Fibroblast of pulmonary artery (primary cell): Measurements from ENCODE around the gene GINS3.
"Not testable (repeated sequence)": the region's sequence is repeated elsewhere in the genome, so short reads cannot be mapped to it uniquely, and the experiment has no call there.

Experiments
- DNase-seq: peaks from one replicate; pipeline ENCODE4 v3.0.0-alpha.2; 2010; ENCODE audit warnings: low read depth
- H3K4me3 ChIP-seq: replicated peaks from 2 replicates; pipeline ENCODE4 v1.5.1; 2011; ENCODE audit warnings: low read depth, mild to moderate bottlenecking, control low read depth, low read length, moderate library complexity
- TF ChIP-seq, protein P1 (sequence below): IDR thresholded peaks from 2 replicates; pipeline ENCODE4 v1.5.1; 2011; ENCODE audit warnings: mild to moderate bottlenecking, control low read depth, low read length, inconsistent platforms; ENCODE audit errors: missing control alignments

Gene GINS3

GRCh38 chr16:58385218-58385773 is 7.0 kb upstream of the GINS3 start:
- H3K4me3 ChIP-seq, result no peak overlapping the region
- no peak for DNase-seq
- TF ChIP-seq, protein P1, sequence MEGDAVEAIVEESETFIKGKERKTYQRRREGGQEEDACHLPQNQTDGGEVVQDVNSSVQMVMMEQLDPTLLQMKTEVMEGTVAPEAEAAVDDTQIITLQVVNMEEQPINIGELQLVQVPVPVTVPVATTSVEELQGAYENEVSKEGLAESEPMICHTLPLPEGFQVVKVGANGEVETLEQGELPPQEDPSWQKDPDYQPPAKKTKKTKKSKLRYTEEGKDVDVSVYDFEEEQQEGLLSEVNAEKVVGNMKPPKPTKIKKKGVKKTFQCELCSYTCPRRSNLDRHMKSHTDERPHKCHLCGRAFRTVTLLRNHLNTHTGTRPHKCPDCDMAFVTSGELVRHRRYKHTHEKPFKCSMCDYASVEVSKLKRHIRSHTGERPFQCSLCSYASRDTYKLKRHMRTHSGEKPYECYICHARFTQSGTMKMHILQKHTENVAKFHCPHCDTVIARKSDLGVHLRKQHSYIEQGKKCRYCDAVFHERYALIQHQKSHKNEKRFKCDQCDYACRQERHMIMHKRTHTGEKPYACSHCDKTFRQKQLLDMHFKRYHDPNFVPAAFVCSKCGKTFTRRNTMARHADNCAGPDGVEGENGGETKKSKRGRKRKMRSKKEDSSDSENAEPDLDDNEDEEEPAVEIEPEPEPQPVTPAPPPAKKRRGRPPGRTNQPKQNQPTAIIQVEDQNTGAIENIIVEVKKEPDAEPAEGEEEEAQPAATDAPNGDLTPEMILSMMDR, result no peak

DNA sequence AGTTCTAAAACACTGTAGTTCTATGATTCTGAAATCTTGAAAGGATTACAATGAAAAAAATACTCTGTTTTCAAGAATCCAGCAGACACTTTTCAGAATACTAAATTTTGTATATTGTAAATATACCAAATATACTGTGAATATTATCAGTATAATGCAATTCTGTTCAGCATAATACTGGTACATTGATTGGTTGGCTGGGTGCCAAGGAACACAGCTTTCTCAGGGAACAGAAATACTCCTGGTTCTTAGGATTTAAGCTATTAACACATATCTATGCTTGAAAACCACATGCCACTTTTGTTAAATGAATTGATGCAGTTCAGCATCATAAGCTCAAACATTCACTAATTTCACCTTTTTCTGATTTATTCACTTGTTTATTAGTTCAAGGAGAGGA is 2.5 kb upstream of the GINS3 start:
- TF ChIP-seq, protein P1, result no peak
- DNase-seq, result no peak
- H3K4me3 ChIP-seq, result no peak overlapping the region

DNA sequence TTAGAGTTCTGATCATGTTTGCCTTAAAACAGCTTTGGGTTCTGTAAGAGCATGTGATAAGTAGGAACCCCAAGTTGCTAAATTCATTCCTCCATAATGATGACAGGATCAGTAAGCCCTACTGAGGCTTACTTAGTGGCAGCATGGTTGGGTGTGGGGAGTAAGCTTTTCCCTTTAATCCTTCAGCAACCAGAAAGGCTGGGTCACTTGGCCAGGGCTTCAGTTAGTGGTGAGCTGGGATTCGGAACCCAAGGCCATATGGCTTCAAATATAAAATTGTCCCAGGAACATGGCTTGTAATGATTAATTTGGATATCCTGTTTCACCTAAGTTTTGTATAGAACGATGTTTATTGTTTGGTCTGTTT is 850 bp downstream of the GINS3 start:
- TF ChIP-seq, protein P1, result no peak
- no peak for DNase-seq
- H3K4me3 ChIP-seq, result peak overlapping the region; percentile 99

DNA sequence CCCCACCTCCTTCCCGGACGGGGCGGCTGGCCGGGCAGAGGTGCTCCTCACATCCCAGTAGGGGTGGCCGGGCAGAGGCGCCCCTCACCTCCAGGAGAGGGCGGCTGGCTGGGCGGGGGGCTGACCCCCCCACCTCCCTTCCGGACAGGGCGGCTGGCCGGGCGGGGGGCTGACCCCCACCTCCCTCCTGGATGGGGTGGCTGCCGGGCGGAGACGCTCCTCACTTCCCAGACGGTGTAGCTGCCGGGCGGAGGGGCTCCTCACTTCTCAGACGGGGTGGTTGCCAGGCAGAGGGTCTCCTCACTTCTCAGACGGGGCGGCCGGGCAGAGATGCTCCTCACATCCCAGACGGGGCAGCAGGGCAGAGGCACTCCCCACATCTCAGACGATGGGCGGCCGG is 4.6 kb downstream of the GINS3 start:
- not testable (repeated sequence) for DNase-seq, H3K4me3 ChIP-seq

DNA sequence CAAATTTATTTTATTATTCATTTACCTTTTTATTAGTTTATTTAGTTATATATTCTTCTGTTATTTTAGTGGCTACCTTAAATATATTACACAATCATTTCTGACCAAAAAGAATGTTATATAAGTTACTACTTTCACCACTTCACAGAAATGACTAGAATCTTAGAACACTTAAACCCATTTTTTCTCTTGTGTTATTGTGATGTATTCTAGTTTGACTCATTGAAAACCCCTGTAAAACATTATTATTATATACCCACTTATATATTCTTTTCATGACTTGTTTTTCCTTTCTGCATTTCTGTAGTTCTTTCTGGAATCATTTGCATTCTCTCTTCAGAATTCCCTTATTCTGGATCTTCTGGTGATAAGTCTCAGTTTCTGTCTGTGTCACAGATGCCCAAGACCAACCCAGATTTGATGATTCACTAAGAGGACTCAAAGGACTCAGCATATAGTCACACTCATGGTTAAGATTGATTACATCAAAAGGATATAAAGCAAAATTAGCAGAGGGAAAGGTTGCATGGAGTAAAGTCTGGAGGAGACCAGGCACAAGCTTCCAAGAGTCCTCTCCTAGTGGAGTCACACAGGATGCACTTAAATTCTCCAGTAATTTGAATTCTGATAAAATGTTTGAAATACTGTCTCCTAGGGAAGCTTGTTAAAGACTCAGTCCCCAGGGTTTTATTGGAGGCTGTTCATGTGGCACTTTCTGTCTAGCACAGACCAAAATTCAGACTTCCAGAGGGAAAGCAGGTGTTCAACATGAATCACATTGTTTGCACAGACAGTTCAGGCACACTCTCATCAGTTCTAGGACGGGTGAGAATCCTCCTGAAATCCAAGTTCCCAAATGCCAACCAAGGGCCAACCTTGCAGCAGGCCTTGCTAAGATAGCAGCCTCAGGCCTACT is 7.7 kb downstream of the GINS3 start:
- H3K4me3 ChIP-seq, result no peak overlapping the region
- DNase-seq, result no peak
- TF ChIP-seq, protein P1, result no peak

GRCh38 chr16:58401305-58401704 is 9.0 kb downstream of the GINS3 start:
- not testable (repeated sequence) for DNase-seq, H3K4me3 ChIP-seq

GRCh38 chr16:58402796-58403195 is 10.5 kb downstream of the GINS3 start:
- no peak overlapping the region for H3K4me3 ChIP-seq
- no peak for DNase-seq
- TF ChIP-seq, protein P1, result no peak
